Rectal smooth muscle tissue (tissue), 1 donor: ENCODE measurements around the gene NTN1.

Experiments used
- H3K27ac ChIP-seq: one replicate; pipeline ENCODE4 v1.7.0; 2013; ENCODE audit warnings: low read depth, low read length, inconsistent platforms
- H3K27me3 ChIP-seq: one replicate; pipeline ENCODE4 v1.7.0; 2013; ENCODE audit warnings: low read length; ENCODE audit not compliant: control insufficient read depth, insufficient read depth
- H3K36me3 ChIP-seq: one replicate; pipeline ENCODE4 v1.7.0; 2013; ENCODE audit warnings: low read length; ENCODE audit not compliant: control insufficient read depth, insufficient read depth
- H3K4me1 ChIP-seq: one replicate; pipeline ENCODE4 v1.7.0; 2013; ENCODE audit warnings: low read length; ENCODE audit not compliant: control insufficient read depth, insufficient read depth
- H3K4me3 ChIP-seq: one replicate; pipeline ENCODE4 v1.7.0; 2013; ENCODE audit warnings: low read length
- H3K9ac ChIP-seq: one replicate; pipeline ENCODE4 v1.7.0; 2013; ENCODE audit warnings: low read length

Gene NTN1

GRCh38 chr17:9259419-9259818 lies 238.1 kb downstream of the NTN1 start:
- no peak overlapping the region for H3K9ac ChIP-seq
- H3K36me3 ChIP-seq = no peaks in the 10 kb centered on the region
- no peak overlapping the region for H3K27ac ChIP-seq
- H3K27me3 ChIP-seq = no peaks in the 10 kb centered on the region
- no peaks in the 10 kb centered on the region for H3K4me1 ChIP-seq
- H3K4me3 ChIP-seq = no peak overlapping the region

- H3K27ac ChIP-seq = no peak overlapping the region
- H3K4me1 ChIP-seq = no peaks in the 10 kb centered on the region
Measured at GRCh38 chr17:9261081-9262012, 240.0 kb downstream of the NTN1 start.

GRCh38 chr17:9266031-9266680 lies 244.8 kb downstream of the NTN1 start:
- Histone ChIP-seq H3K27me3 (no peaks in the 10 kb centered on the region), H3K27ac (no peak overlapping the region), H3K4me3 (no peak overlapping the region), H3K36me3 (no peaks in the 10 kb centered on the region), H3K9ac (no peak overlapping the region), H3K4me1 (no peaks in the 10 kb centered on the region)

More at GRCh38 chr17:9261081-9262012, 240.0 kb downstream of the NTN1 start:
- Histone ChIP-seq H3K4me3 (peak overlapping the region; percentile 34), H3K9ac (no peak overlapping the region), H3K36me3 (no peaks in the 10 kb centered on the region), H3K27me3 (no peaks in the 10 kb centered on the region)

GRCh38 chr17:9266697-9267117 lies 245.4 kb downstream of the NTN1 start:
- Histone ChIP-seq H3K4me1 (no peaks in the 10 kb centered on the region), H3K9ac (no peak overlapping the region), H3K4me3 (no peak overlapping the region), H3K27me3 (no peaks in the 10 kb centered on the region), H3K27ac (no peak overlapping the region), H3K36me3 (no peaks in the 10 kb centered on the region)

- H3K27ac ChIP-seq = no peak overlapping the region
- H3K4me1 ChIP-seq = peaks cover 3% of the 10 kb centered on the region
Measured at GRCh38 chr17:9268546-9268945, 247.2 kb downstream of the NTN1 start.

GRCh38 chr17:9269350-9270035 lies 248.2 kb downstream of the NTN1 start:
- H3K4me3 ChIP-seq = no peak overlapping the region
- H3K27ac ChIP-seq = no peak overlapping the region

More at GRCh38 chr17:9268546-9268945, 247.2 kb downstream of the NTN1 start:
- Histone ChIP-seq H3K27me3 (no peaks in the 10 kb centered on the region), H3K4me3 (no peak overlapping the region), H3K36me3 (no peaks in the 10 kb centered on the region), H3K9ac (no peak overlapping the region)

GRCh38 chr17:9270921-9271320 lies 249.6 kb downstream of the NTN1 start:
- Histone ChIP-seq H3K27me3 (no peaks in the 10 kb centered on the region), H3K9ac (no peak overlapping the region), H3K4me3 (no peak overlapping the region), H3K27ac (no peak overlapping the region), H3K36me3 (no peaks in the 10 kb centered on the region), H3K4me1 (peaks cover 3% of the 10 kb centered on the region)

More at GRCh38 chr17:9269350-9270035, 248.2 kb downstream of the NTN1 start:
- H3K4me1 ChIP-seq = peaks cover 3% of the 10 kb centered on the region
- no peaks in the 10 kb centered on the region for H3K27me3 ChIP-seq
- no peak overlapping the region for H3K9ac ChIP-seq
- no peaks in the 10 kb centered on the region for H3K36me3 ChIP-seq

GRCh38 chr17:9271989-9272388 lies 250.7 kb downstream of the NTN1 start:
- Histone ChIP-seq H3K4me1 (peaks cover 3% of the 10 kb centered on the region), H3K27me3 (no peaks in the 10 kb centered on the region), H3K9ac (no peak overlapping the region), H3K36me3 (no peaks in the 10 kb centered on the region), H3K4me3 (no peak overlapping the region), H3K27ac (peak overlapping the region; percentile 50)

- peak overlapping the region; percentile 33 for H3K27ac ChIP-seq
- no peaks in the 10 kb centered on the region for H3K27me3 ChIP-seq
- peak overlapping the region; percentile 6 for H3K4me3 ChIP-seq
- H3K4me1 ChIP-seq = peaks cover 3% of the 10 kb centered on the region
- H3K36me3 ChIP-seq = no peaks in the 10 kb centered on the region
- no peak overlapping the region for H3K9ac ChIP-seq
Measured at GRCh38 chr17:9272501-9273200, 251.3 kb downstream of the NTN1 start.

- Histone ChIP-seq H3K36me3 (no peaks in the 10 kb centered on the region), H3K9ac (no peak overlapping the region), H3K4me1 (peaks cover 3% of the 10 kb centered on the region), H3K27me3 (no peaks in the 10 kb centered on the region), H3K27ac (peak overlapping the region; percentile 19), H3K4me3 (no peak overlapping the region)
Measured at GRCh38 chr17:9273428-9274391, 252.4 kb downstream of the NTN1 start.

GRCh38 chr17:9274973-9275372 lies 253.7 kb downstream of the NTN1 start:
- no peak overlapping the region for H3K27ac ChIP-seq
- no peaks in the 10 kb centered on the region for H3K27me3 ChIP-seq
- no peak overlapping the region for H3K9ac ChIP-seq

More at GRCh38 chr17:9274973-9275372, 253.7 kb downstream of the NTN1 start:
- Histone ChIP-seq H3K36me3 (no peaks in the 10 kb centered on the region), H3K4me1 (peaks cover 3% of the 10 kb centered on the region), H3K4me3 (no peak overlapping the region)
